HUES48 (cell line): ENCODE results near the gene CABP4.

Experiments used
- H3K27ac ChIP-seq: one replicate; pipeline ENCODE4 v1.7.0; 2013; ENCODE audit warnings: low read depth, low read length, inconsistent platforms
- H3K27me3 ChIP-seq: 2 replicates; pipeline ENCODE4 v1.6.1; 2013; ENCODE audit warnings: mild to moderate bottlenecking, low read length; ENCODE audit not compliant: control insufficient read depth, insufficient read depth
- H3K36me3 ChIP-seq: 2 replicates; pipeline ENCODE4 v1.6.1; 2013; ENCODE audit warnings: low read length; ENCODE audit not compliant: control insufficient read depth, insufficient read depth
- H3K4me1 ChIP-seq: 2 replicates; pipeline ENCODE4 v1.6.1; 2013; ENCODE audit warnings: mild to moderate bottlenecking, low read length; ENCODE audit not compliant: control insufficient read depth, insufficient read depth
- H3K4me3 ChIP-seq: 2 replicates; pipeline ENCODE4 v1.5.1; 2013; ENCODE audit warnings: mild to moderate bottlenecking, low read depth, low read length
- H3K9ac ChIP-seq: 2 replicates; pipeline ENCODE4 v1.6.1; 2013; ENCODE audit warnings: mild to moderate bottlenecking, low read depth, low read length, moderate library complexity
- H3K9me3 ChIP-seq: 2 replicates; pipeline ENCODE4 v1.6.1; 2013; ENCODE audit warnings: low read length; ENCODE audit not compliant: control insufficient read depth, insufficient read depth

Gene CABP4

GRCh38 chr11:67438158-67438902 lies 16.8 kb upstream of the CABP4 start:
- H3K36me3 ChIP-seq = peaks cover 61% of the 10 kb centered on the region
- H3K9me3 ChIP-seq = no peaks in the 10 kb centered on the region
- peaks cover 17% of the 10 kb centered on the region for H3K4me1 ChIP-seq
- peak overlapping the region; percentile 28 for H3K27ac ChIP-seq
- H3K9ac ChIP-seq = no peak overlapping the region
- no peaks in the 10 kb centered on the region for H3K27me3 ChIP-seq
- H3K4me3 ChIP-seq = no peak overlapping the region

GRCh38 chr11:67439321-67440228 lies 15.6 kb upstream of the CABP4 start:
- H3K36me3 ChIP-seq = peaks cover 48% of the 10 kb centered on the region
- no peaks in the 10 kb centered on the region for H3K9me3 ChIP-seq
- H3K27ac ChIP-seq = peak overlapping the region; percentile 28
- H3K4me3 ChIP-seq = no peak overlapping the region
- H3K9ac ChIP-seq = no peak overlapping the region
- H3K4me1 ChIP-seq = peaks cover 17% of the 10 kb centered on the region
- H3K27me3 ChIP-seq = no peaks in the 10 kb centered on the region

GRCh38 chr11:67440229-67441097 lies 14.7 kb upstream of the CABP4 start:
- H3K4me1 ChIP-seq = peaks cover 17% of the 10 kb centered on the region
- H3K27me3 ChIP-seq = no peaks in the 10 kb centered on the region
- H3K36me3 ChIP-seq = peaks cover 42% of the 10 kb centered on the region

GRCh38 chr11:67441098-67441563 lies 14.0 kb upstream of the CABP4 start:
- Histone ChIP-seq H3K4me1 (peaks cover 14% of the 10 kb centered on the region), H3K4me3 (no peak overlapping the region), H3K36me3 (peaks cover 42% of the 10 kb centered on the region), H3K9me3 (no peaks in the 10 kb centered on the region), H3K9ac (no peak overlapping the region), H3K27me3 (no peaks in the 10 kb centered on the region), H3K27ac (no peak overlapping the region)

More at GRCh38 chr11:67440229-67441097, 14.7 kb upstream of the CABP4 start:
- H3K9me3 ChIP-seq = no peaks in the 10 kb centered on the region
- H3K9ac ChIP-seq = no peak overlapping the region
- H3K27ac ChIP-seq = no peak overlapping the region
- no peak overlapping the region for H3K4me3 ChIP-seq

DNA sequence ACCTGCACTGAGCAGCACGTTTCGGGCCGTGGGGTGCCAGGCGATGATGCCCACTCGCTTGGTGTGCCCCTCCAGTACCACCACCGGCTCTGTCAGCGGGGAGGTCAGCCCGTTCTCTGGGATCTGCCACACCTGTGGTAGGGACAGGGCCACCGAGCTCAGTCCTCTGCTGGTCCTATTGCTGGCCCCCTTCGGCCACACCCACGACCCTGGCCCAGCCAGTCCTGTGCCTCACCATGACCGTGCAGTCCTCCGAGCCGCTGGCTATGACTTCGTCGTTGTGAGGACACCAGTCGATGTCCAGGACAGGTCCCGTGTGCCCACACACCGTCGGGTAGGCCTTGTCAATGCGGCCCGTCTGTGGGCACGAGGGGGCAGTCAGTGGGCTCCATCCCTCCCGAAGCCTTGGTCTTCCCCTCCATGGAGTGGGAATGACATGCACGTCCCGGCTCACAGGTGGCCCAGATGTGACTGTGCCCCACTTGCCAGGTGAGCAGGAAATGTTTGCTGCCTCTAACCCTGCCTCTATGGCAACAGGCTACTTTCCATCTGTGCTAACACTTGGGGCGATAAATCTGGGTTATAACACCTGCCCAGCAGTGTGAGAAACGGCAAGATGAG lies 13.3 kb upstream of the CABP4 start:
- no peak overlapping the region for H3K4me3 ChIP-seq
- H3K27me3 ChIP-seq = no peaks in the 10 kb centered on the region
- peaks cover 42% of the 10 kb centered on the region for H3K36me3 ChIP-seq
- no peak overlapping the region for H3K27ac ChIP-seq
- no peak overlapping the region for H3K9ac ChIP-seq
- H3K9me3 ChIP-seq = no peaks in the 10 kb centered on the region
- H3K4me1 ChIP-seq = peaks cover 10% of the 10 kb centered on the region

DNA sequence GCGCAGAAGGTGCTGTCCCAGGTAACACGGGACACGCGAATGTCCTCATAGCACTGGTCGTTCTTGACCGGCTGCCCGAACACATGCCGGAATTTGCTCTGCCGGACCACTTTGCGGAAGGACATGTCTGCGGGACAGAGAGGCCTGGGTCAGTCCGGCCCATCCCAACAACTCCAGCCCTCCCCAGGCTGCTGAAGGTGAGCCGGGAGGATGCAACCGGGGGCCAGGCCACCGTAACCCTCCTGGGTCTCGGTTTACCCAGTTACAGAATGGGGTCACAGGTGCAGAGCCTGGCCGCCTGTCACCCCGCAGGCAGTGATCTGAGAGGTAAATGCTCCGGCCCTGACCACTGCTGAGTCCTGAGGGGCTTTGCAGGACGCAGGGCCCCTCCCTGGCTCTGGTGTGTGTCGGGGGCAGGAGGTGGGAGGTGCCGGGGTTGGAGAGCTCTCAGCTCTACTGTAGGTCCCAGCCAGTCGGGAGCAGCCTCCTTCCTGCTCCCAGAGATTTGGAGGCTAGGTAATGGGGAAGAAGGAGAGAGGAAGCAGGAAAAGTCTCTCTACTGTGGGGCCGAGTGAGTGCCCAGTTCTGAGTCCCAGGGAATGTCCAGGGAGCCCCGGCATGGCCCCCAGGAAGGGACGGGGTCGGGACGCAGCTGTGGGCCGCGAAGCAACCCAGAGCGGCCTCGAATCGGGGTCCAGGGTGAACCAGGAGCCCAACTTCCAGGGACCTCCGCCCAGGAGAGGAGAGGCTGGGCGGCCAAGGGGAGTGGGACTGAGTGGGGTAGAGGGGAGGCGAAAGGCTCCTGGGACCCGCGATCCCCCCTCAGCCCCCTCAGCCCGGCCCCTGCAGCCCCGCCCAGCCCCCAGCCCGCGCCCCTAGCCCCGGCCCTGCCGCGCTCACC lies 12.4 kb upstream of the CABP4 start:
- H3K9me3 ChIP-seq = no peaks in the 10 kb centered on the region
- peak overlapping the region; percentile 46 for H3K27ac ChIP-seq
- no peak overlapping the region for H3K9ac ChIP-seq
- peak overlapping the region; percentile 70 for H3K4me3 ChIP-seq
- H3K4me1 ChIP-seq = peaks cover 3% of the 10 kb centered on the region; the same call in 1 of the 2 replicates
- H3K36me3 ChIP-seq = peaks cover 39% of the 10 kb centered on the region
- no peaks in the 10 kb centered on the region for H3K27me3 ChIP-seq

DNA sequence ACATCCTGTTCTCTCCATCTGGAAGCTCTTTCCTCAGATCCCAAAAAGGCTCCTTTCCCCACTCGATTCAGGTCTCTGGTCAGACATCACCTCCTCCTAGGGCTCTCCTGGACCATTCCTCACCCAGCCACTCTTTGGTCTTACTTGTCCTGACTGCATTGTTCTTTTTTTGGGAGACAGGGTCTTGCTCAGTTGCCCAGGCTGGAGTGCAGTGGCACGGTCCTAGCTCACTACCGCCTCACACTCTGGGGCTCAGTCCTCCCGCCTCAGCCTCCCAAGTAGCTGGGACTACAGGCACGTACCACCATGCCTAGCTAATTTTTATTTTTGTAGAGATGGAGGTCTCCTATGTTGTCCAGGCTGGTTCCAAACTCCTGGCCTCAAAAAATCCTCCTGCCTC lies 9.6 kb upstream of the CABP4 start:
- Histone ChIP-seq H3K27me3 (no peaks in the 10 kb centered on the region), H3K4me1 (no peaks in the 10 kb centered on the region), H3K27ac (no peak overlapping the region), H3K9me3 (no peaks in the 10 kb centered on the region), H3K36me3 (peaks cover 14% of the 10 kb centered on the region), H3K9ac (no peak overlapping the region), H3K4me3 (no peak overlapping the region)

DNA sequence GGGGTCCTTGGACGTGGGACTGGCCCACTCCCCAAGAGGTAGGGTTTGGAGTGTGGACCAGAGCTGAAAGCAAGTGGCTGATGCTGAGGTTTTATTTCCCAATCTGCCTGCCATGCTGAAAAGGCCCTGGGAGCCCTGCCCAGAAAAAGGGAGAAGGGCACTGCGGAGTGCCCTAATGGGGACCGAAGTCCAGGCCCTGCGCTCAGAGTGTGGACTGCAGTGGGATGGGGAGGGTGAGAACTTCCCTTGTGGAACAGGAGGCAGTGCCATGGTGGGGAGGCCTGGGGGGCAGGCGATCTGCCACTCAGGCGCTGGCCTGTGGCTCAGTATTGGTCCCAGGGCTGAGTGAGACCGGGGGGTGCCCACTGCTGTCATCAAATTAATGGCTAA lies 6.9 kb upstream of the CABP4 start:
- Histone ChIP-seq H3K9ac (no peak overlapping the region), H3K27me3 (no peaks in the 10 kb centered on the region), H3K4me3 (no peak overlapping the region), H3K36me3 (no peaks in the 10 kb centered on the region), H3K27ac (no peak overlapping the region), H3K9me3 (no peaks in the 10 kb centered on the region), H3K4me1 (no peaks in the 10 kb centered on the region)

GRCh38 chr11:67449116-67449844 lies 5.9 kb upstream of the CABP4 start:
- no peaks in the 10 kb centered on the region for H3K4me1 ChIP-seq
- no peaks in the 10 kb centered on the region for H3K27me3 ChIP-seq
- no peaks in the 10 kb centered on the region for H3K36me3 ChIP-seq
- no peak overlapping the region for H3K4me3 ChIP-seq
- H3K27ac ChIP-seq = no peak overlapping the region
- H3K9me3 ChIP-seq = no peaks in the 10 kb centered on the region
- no peak overlapping the region for H3K9ac ChIP-seq
